Adrenal gland (tissue), 5 donors: ENCODE results near the gene DCLK3.

Experiments
- POLR2A ChIP-seq, 2 donors: fragments of 450-650 bp; IDR thresholded peaks; one replicate each; pipeline ENCODE4 v1.6.1; 2017; ENCODE audit warnings: antibody characterized with exemption in 2 of 2, mild to moderate bottlenecking in 2 of 2, moderate library complexity in 1 of 2
- TF ChIP-seq, protein P1 (sequence below), 6 experiments: fragments of 450-650 bp in 4 of 6; fragments of 200-600 bp in 2 of 6; sonication (generic) in 1 of 6; IDR thresholded peaks; 1 replicate in 5 of 6; 2 replicates in 1 of 6; pipeline versions ENCODE4 v1.5.1 to v1.8.0; 2016 to 2021; ENCODE audit warnings: antibody characterized with exemption in 6 of 6, mild to moderate bottlenecking in 2 of 6, moderate library complexity in 1 of 6
- donor health status: DM: no; HTN: no; CAD: no.

DNA sequence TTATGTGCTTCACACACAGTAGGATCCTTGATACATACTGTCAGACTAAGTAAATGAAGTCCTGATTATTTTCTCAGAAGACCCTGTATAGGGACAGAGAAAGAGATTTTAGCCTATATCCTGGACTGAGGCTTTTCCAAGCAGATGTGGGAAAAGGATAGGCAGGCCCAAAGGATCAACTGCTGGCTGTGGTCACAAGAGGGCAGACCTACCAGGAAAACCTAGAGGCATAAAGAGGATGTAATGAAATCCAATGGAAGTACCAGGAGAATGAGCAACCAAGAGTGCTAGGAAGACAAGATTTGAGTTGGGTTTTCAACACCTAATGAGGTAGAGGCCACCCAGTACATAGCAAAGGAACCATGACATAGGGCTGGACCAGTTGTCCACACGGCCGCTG lies 23.1 kb downstream of the DCLK3 start:
- TF ChIP-seq POLR2A (IDR thresholded peaks at IDR 0.05): no peak
- TF ChIP-seq, protein P1, sequence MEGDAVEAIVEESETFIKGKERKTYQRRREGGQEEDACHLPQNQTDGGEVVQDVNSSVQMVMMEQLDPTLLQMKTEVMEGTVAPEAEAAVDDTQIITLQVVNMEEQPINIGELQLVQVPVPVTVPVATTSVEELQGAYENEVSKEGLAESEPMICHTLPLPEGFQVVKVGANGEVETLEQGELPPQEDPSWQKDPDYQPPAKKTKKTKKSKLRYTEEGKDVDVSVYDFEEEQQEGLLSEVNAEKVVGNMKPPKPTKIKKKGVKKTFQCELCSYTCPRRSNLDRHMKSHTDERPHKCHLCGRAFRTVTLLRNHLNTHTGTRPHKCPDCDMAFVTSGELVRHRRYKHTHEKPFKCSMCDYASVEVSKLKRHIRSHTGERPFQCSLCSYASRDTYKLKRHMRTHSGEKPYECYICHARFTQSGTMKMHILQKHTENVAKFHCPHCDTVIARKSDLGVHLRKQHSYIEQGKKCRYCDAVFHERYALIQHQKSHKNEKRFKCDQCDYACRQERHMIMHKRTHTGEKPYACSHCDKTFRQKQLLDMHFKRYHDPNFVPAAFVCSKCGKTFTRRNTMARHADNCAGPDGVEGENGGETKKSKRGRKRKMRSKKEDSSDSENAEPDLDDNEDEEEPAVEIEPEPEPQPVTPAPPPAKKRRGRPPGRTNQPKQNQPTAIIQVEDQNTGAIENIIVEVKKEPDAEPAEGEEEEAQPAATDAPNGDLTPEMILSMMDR (IDR thresholded peaks at IDR 0.05): no peak
